HCT116 (cell line): ENCODE measurements around the gene GRIK2. TPM values are rescaled to one million over a fixed set of nuclear protein-coding genes. Genes with fewer than 3 reads are reported as not detected.

ENCODE experiments used
- ATAC-seq: fragments of 200-7000 bp; cut with Tn5 transposase; 2 replicates; pipeline ENCODE4 v1.9.1; 2020; ENCODE audit warnings: mild to moderate bottlenecking, moderate library complexity
- BruUV-seq: library from RNA; stranded (reverse); fragments of 400-500 nt; replicated peaks from 2 replicates; lab custom pipeline; 2021; lab: Mats Ljungman, UMichigan
- CTCF ChIA-PET: fragments of 300-600 bp; sonication (Branson Sonifier 250); formaldehyde crosslinking; loops from one replicate; lab custom pipeline; 2021; ENCODE audit warnings: antibody characterized with exemption; lab: Charles Lee
- POLR2A ChIA-PET: fragments of 300-600, 350-600 bp; sonication (Branson Sonifier 250); formaldehyde crosslinking; loops from one replicate; lab custom pipeline; 2021; ENCODE audit warnings: antibody characterized with exemption; lab: Charles Lee
- RAD21 ChIA-PET, 2 experiments: fragments of 300-600 bp; sonication (Branson Sonifier 250); formaldehyde crosslinking; loops; one replicate each; lab custom pipeline; 2023; ENCODE audit warnings: low total read pairs in 2 of 2; ENCODE audit not compliant: uncharacterized antibody in 2 of 2, unreplicated experiment in 2 of 2, low non-redundant PET in 1 of 2; lab: Charles Lee
- DNase-seq: peaks from one replicate; pipeline ENCODE4 v3.0.0-alpha.2; 2010; ENCODE audit warnings: low read depth, low spot score
- H2AFZ ChIP-seq: fragments of 200-600 bp; shearing (Covaris generic), sonication (generic); 2 replicates; pipeline ENCODE4 v1.6.1; 2017; ENCODE audit warnings: low read depth, mixed run types, mixed read lengths, antibody characterized with exemption, low read length; ENCODE audit not compliant: poor library complexity, severe bottlenecking
- H3K27ac ChIP-seq: 2 replicates; pipeline ENCODE4 v1.5.1; 2012; ENCODE audit warnings: low read depth, low read length
- H3K27me3 ChIP-seq: fragments of 200-600 bp; sonication (generic); 2 replicates; pipeline ENCODE4 v1.6.1; 2016; ENCODE audit warnings: mixed run types, low read length, mixed read lengths; ENCODE audit not compliant: insufficient read depth
- H3K36me3 ChIP-seq, 2 experiments: fragments of 200-500 bp in 1 of 2; fragments of 200-600 bp in 1 of 2; sonication (Bioruptor generic) in 1 of 2; sonication (generic) in 1 of 2; 2 replicates each; pipeline versions ENCODE4 v1.5.1 to v1.6.1; 2014 to 2016; ENCODE audit warnings: low read length in 2 of 2, inconsistent platforms in 1 of 2, mixed read lengths in 1 of 2, mixed run types in 1 of 2; ENCODE audit not compliant: insufficient read depth in 2 of 2, control insufficient read depth in 1 of 2
- H3K4me1 ChIP-seq, 2 experiments: fragments of 200-600 bp in 1 of 2; sonication (generic) in 1 of 2; 2 replicates each; pipeline versions ENCODE4 v1.5.1 to v1.6.1; 2012 to 2017; ENCODE audit warnings: low read length in 2 of 2, inconsistent platforms in 1 of 2, mild to moderate bottlenecking in 1 of 2, mixed read lengths in 1 of 2, mixed run types in 1 of 2, moderate library complexity in 1 of 2; ENCODE audit not compliant: insufficient read depth in 2 of 2, control insufficient read depth in 1 of 2
- H3K4me2 ChIP-seq: fragments of 200-600 bp; sonication (generic); 2 replicates; pipeline ENCODE4 v1.6.1; 2017; ENCODE audit warnings: mixed run types, low read length, mixed read lengths
- H3K4me3 ChIP-seq, 2 experiments: fragments of 200-600 bp in 1 of 2; sonication (generic) in 1 of 2; replicated peaks in 1 of 2; 2 replicates each; pipeline ENCODE4 v1.5.1; 2011 to 2016; ENCODE audit warnings: low read length in 2 of 2, control low read depth in 1 of 2, low read depth in 1 of 2, mild to moderate bottlenecking in 1 of 2, mixed read lengths in 1 of 2, mixed run types in 1 of 2
- H3K79me2 ChIP-seq: fragments of 200-600 bp; sonication (generic); 2 replicates; pipeline ENCODE4 v1.6.1; 2017; ENCODE audit warnings: mild to moderate bottlenecking, mixed run types, low read length, moderate library complexity, mixed read lengths; ENCODE audit not compliant: insufficient read depth
- H3K9ac ChIP-seq: fragments of 200-600 bp; sonication (generic); 2 replicates; pipeline ENCODE4 v1.6.1; 2016; ENCODE audit warnings: low read length, mixed read lengths
- H3K9me2 ChIP-seq: fragments of 200-600 bp; sonication (generic), shearing (Covaris generic); 2 replicates; pipeline ENCODE4 v1.6.1; 2017; ENCODE audit warnings: mixed run types, mild to moderate bottlenecking, moderate library complexity; ENCODE audit not compliant: insufficient read depth
- H3K9me3 ChIP-seq, 2 experiments: fragments of 200-500 bp in 1 of 2; fragments of 200-600 bp in 1 of 2; sonication (Bioruptor generic) in 1 of 2; sonication (generic) in 1 of 2; 2 replicates each; pipeline ENCODE4 v1.6.1; 2014 to 2017; ENCODE audit warnings: low read length in 2 of 2, mixed read lengths in 2 of 2, inconsistent platforms in 1 of 2, low read depth in 1 of 2, mild to moderate bottlenecking in 1 of 2, mixed run types in 1 of 2, moderate library complexity in 1 of 2; ENCODE audit not compliant: control insufficient read depth in 1 of 2, insufficient read depth in 1 of 2
- H4K20me1 ChIP-seq: fragments of 200-600 bp; sonication (generic), shearing (Covaris generic); 2 replicates; pipeline ENCODE4 v1.6.1; 2017; ENCODE audit warnings: mixed run types, mild to moderate bottlenecking, moderate library complexity; ENCODE audit not compliant: insufficient read depth
- ELF1 ChIP-seq: IDR thresholded peaks from 2 replicates; pipeline ENCODE4 v1.6.1; 2012; ENCODE audit warnings: low read depth, borderline replicate concordance
- EZH2 ChIP-seq: fragments of 200-600 bp; sonication (generic); IDR thresholded peaks from 2 replicates; pipeline ENCODE4 v1.6.1; 2017; ENCODE audit warnings: antibody characterized with exemption, mixed run types
- FOSL1 ChIP-seq: IDR thresholded peaks from 2 replicates; pipeline ENCODE4 v1.6.1; 2012; ENCODE audit warnings: low read depth
- JUND ChIP-seq: IDR thresholded peaks from 2 replicates; pipeline ENCODE4 v1.6.1; 2012
- POLR2A ChIP-seq: IDR thresholded peaks from 2 replicates; pipeline ENCODE4 v1.7.0; 2011; ENCODE audit warnings: borderline replicate concordance; ENCODE audit not compliant: insufficient read depth, insufficient read length; ENCODE audit errors: extremely low read depth
- POLR2AphosphoS5 ChIP-seq: IDR thresholded peaks from 2 replicates; pipeline ENCODE4 v1.6.1; 2011; ENCODE audit warnings: mild to moderate bottlenecking, low read depth, low read length, moderate library complexity
- SIN3A ChIP-seq: IDR thresholded peaks from 2 replicates; pipeline ENCODE4 v1.6.1; 2012; ENCODE audit warnings: low read depth
- ZFX ChIP-seq: fragments of 450-650 bp; IDR thresholded peaks from 2 replicates; pipeline ENCODE4 v1.6.1; 2017
- ZNF274 ChIP-seq: fragments of 200-500 bp; sonication (Bioruptor generic); IDR thresholded peaks from 2 replicates; pipeline ENCODE4 v1.6.1; 2014; ENCODE audit warnings: mild to moderate bottlenecking, low read depth, low read length, inconsistent platforms
- intact Hi-C: fragments of 100-400 bp; cut with micrococcal nuclease; formaldehyde crosslinking; loops from 2 replicates; pipeline ENCODE4 v1.10.0; 2022
- total RNA-seq: library from RNA; stranded (reverse); gene quantifications from one replicate; pipeline ENCODE4 v1.2.1, GENCODE V29; 2021; ENCODE audit not compliant: unreplicated experiment
- TF ChIP-seq, protein P1 (sequence below): IDR thresholded peaks from 2 replicates; pipeline ENCODE4 v1.6.1; 2012
- TF ChIP-seq, protein P2 (sequence below): IDR thresholded peaks from 2 replicates; pipeline ENCODE4 v1.6.1; 2012
- TF ChIP-seq, protein P3 (sequence below), 3 experiments: fragments of 200-600 bp in 1 of 3; sonication (generic) in 1 of 3; IDR thresholded peaks in 2 of 3; conservative IDR thresholded peaks in 1 of 3; 2 replicates each; pipeline ENCODE4 v1.5.1; 2012 to 2017; ENCODE audit warnings: low read depth in 2 of 3, low read length in 2 of 3, antibody characterized with exemption in 1 of 3, borderline replicate concordance in 1 of 3, control low read depth in 1 of 3, mild to moderate bottlenecking in 1 of 3, mixed read lengths in 1 of 3, mixed run types in 1 of 3, moderate library complexity in 1 of 3; ENCODE audit not compliant: insufficient read depth in 1 of 3

The GRIK2 gene
- total RNA-seq, 1 experiment from 2014 or later: 0.64 TPM

- Histone ChIP-seq H3K4me2 (no peak overlapping the region), H3K9me3 (no peaks in the 10 kb centered on the region), H2AFZ (no peak overlapping the region), H3K36me3 (no peaks in the 10 kb centered on the region), H3K4me3 (no peak overlapping the region), H3K9ac (no peak overlapping the region), H3K27me3 (no peaks in the 10 kb centered on the region), H3K4me1 (no peaks in the 10 kb centered on the region), H3K27ac (no peak overlapping the region), H3K79me2 (no peaks in the 10 kb centered on the region), H4K20me1 (no peaks in the 10 kb centered on the region), H3K9me2 (no peaks in the 10 kb centered on the region)
- no peak for ATAC-seq
- intact Hi-C loops: no loop called here
- no peak for DNase-seq
- RAD21 ChIA-PET: no interaction called here
- TF ChIP-seq SIN3A (no peak), ZNF274 (no peak), EZH2 (no peak), JUND (no peak), ZFX (no peak), FOSL1 (no peak), ELF1 (no peak), POLR2A (no peak), POLR2AphosphoS5 (no peak)
- TF ChIP-seq, protein P1, sequence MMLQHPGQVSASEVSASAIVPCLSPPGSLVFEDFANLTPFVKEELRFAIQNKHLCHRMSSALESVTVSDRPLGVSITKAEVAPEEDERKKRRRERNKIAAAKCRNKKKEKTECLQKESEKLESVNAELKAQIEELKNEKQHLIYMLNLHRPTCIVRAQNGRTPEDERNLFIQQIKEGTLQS: no peak
- TF ChIP-seq, protein P2, sequence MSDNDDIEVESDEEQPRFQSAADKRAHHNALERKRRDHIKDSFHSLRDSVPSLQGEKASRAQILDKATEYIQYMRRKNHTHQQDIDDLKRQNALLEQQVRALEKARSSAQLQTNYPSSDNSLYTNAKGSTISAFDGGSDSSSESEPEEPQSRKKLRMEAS: no peak
- TF ChIP-seq, protein P3, sequence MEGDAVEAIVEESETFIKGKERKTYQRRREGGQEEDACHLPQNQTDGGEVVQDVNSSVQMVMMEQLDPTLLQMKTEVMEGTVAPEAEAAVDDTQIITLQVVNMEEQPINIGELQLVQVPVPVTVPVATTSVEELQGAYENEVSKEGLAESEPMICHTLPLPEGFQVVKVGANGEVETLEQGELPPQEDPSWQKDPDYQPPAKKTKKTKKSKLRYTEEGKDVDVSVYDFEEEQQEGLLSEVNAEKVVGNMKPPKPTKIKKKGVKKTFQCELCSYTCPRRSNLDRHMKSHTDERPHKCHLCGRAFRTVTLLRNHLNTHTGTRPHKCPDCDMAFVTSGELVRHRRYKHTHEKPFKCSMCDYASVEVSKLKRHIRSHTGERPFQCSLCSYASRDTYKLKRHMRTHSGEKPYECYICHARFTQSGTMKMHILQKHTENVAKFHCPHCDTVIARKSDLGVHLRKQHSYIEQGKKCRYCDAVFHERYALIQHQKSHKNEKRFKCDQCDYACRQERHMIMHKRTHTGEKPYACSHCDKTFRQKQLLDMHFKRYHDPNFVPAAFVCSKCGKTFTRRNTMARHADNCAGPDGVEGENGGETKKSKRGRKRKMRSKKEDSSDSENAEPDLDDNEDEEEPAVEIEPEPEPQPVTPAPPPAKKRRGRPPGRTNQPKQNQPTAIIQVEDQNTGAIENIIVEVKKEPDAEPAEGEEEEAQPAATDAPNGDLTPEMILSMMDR (IDR thresholded peaks at IDR 0.05 in 2 of 3, conservative IDR thresholded peaks at IDR 0.05 in 1 of 3; ENCODE audit: borderline replicate concordance in 1 of 3, insufficient read depth in 1 of 3, low read depth in 2 of 3, low read length in 2 of 3): no peak
- POLR2A ChIA-PET: no interaction called here
- BruUV-seq: no TSS peak
- CTCF ChIA-PET: no interaction called here
These were observed 41.5 kb downstream of the GRIK2 start for GRCh38 chr6:101435038-101435437.
